Tibial nerve (tissue), 4 donors: ENCODE data around the gene ULBP1.

Experiments used
- EP300 ChIP-seq, 2 donors: sonication (generic); formaldehyde crosslinking; IDR thresholded peaks; one replicate each; pipeline ENCODE4 v1.6.1; 2017; ENCODE audit warnings: antibody characterized with exemption in 2 of 2, mild to moderate bottlenecking in 1 of 2
- POLR2A ChIP-seq, 2 donors: fragments of 450-650 bp; IDR thresholded peaks; one replicate each; pipeline ENCODE4 v1.6.1; 2017; ENCODE audit warnings: antibody characterized with exemption in 2 of 2, mild to moderate bottlenecking in 2 of 2, moderate library complexity in 2 of 2
- TF ChIP-seq, protein P1 (sequence below), 5 experiments: fragments of 200-600 bp in 3 of 5; fragments of 450-650 bp in 2 of 5; sonication (generic) in 3 of 5; IDR thresholded peaks; one replicate each; pipeline ENCODE4 v1.5.1; 2016 to 2019; ENCODE audit warnings: antibody characterized with exemption in 5 of 5, mild to moderate bottlenecking in 3 of 5, moderate library complexity in 2 of 5

- TF ChIP-seq, protein P1, sequence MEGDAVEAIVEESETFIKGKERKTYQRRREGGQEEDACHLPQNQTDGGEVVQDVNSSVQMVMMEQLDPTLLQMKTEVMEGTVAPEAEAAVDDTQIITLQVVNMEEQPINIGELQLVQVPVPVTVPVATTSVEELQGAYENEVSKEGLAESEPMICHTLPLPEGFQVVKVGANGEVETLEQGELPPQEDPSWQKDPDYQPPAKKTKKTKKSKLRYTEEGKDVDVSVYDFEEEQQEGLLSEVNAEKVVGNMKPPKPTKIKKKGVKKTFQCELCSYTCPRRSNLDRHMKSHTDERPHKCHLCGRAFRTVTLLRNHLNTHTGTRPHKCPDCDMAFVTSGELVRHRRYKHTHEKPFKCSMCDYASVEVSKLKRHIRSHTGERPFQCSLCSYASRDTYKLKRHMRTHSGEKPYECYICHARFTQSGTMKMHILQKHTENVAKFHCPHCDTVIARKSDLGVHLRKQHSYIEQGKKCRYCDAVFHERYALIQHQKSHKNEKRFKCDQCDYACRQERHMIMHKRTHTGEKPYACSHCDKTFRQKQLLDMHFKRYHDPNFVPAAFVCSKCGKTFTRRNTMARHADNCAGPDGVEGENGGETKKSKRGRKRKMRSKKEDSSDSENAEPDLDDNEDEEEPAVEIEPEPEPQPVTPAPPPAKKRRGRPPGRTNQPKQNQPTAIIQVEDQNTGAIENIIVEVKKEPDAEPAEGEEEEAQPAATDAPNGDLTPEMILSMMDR (IDR thresholded peaks at IDR 0.05), result no peak
- no peak for TF ChIP-seq POLR2A (IDR thresholded peaks at IDR 0.05)
- TF ChIP-seq EP300 (IDR thresholded peaks at IDR 0.05), result no peak
Observed at GRCh38 chr6:149942461-149942829, 21.3 kb upstream of the ULBP1 start.
